ENCODE data around the gene EML6. TPM values are rescaled to one million over a fixed set of nuclear protein-coding genes. Genes with fewer than 3 reads are reported as not detected.

Gene EML6
- total and polyA plus RNA-seq, 12 donors: 0.07 to 1.5 (median 0.31) TPM

GRCh38 chr2:54683596-54683995, 39.9 kb upstream of the EML6 start:
- Histone ChIP-seq H3K27me3 (no peaks in the 10 kb centered on the region), H3K9me3 (peaks cover 0 to 4% (median 0%) of the 10 kb centered on the region in 11 donors), H3K4me3 (no peak overlapping the region), H3K27ac (no peak overlapping the region), H3K36me3 (no peaks in the 10 kb centered on the region), H3K4me1 (peaks cover 0 to 15% (median 11%) of the 10 kb centered on the region in 9 donors)
- WGBS, 2 donors: 90 to 93% methylated on average over 2 of the region's 2 CpGs
- ATAC-seq: no peak
- intact Hi-C loops (cut with DNase I): loop anchor here in 1 of 10 donors (10.0 kb wide), 1 partner anchor 479 kb away; no protein-coding TSS in a partner anchor
- DNase-seq: no peak
- TF ChIP-seq, protein P1, sequence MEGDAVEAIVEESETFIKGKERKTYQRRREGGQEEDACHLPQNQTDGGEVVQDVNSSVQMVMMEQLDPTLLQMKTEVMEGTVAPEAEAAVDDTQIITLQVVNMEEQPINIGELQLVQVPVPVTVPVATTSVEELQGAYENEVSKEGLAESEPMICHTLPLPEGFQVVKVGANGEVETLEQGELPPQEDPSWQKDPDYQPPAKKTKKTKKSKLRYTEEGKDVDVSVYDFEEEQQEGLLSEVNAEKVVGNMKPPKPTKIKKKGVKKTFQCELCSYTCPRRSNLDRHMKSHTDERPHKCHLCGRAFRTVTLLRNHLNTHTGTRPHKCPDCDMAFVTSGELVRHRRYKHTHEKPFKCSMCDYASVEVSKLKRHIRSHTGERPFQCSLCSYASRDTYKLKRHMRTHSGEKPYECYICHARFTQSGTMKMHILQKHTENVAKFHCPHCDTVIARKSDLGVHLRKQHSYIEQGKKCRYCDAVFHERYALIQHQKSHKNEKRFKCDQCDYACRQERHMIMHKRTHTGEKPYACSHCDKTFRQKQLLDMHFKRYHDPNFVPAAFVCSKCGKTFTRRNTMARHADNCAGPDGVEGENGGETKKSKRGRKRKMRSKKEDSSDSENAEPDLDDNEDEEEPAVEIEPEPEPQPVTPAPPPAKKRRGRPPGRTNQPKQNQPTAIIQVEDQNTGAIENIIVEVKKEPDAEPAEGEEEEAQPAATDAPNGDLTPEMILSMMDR (IDR thresholded peaks at IDR 0.05): no peak

DNA sequence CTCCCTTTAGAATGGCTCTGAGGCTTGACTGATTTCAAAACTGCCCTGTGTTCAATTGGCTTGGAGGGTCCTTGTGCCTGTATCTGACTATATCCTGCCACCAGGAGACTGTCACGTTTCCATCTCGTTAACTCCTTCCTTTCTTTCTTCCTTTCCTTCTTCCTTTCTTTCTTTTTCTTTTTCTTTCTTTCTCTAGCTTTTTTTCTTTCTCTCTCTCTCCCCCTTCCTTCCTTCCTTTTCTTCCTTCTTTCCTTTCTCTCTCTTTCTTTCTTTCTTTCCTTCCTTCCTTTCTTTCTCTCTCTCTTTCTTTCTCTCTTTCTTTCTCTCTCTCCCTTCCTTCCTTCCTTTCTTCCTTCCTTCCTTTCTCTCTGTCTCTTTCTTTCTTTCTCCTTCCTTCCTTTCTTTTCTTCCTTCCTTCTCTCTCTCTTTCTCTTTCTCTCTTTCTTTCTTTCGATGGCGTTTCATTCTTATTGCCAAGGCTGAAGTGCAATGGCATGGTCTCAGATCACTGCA, 38.1 kb upstream of the EML6 start:
- Histone ChIP-seq H3K4me3 (no peak overlapping the region), H3K27me3 (no peaks in the 10 kb centered on the region), H3K9me3 (peaks cover 0 to 4% (median 0%) of the 10 kb centered on the region in 11 donors), H3K4me1 (peaks cover 0 to 11% (median 4%) of the 10 kb centered on the region in 9 donors), H3K36me3 (no peaks in the 10 kb centered on the region), H3K27ac (no peak overlapping the region)
- intact Hi-C loops (cut with DNase I): loop anchor here in 1 of 10 donors (10.0 kb wide), 1 partner anchor 481 kb away; no protein-coding TSS in a partner anchor
- TF ChIP-seq, protein P1 (IDR thresholded peaks at IDR 0.05): no peak
- WGBS, 2 donors: 77 to 81% methylated on average over 4 of the region's 4 CpGs
- ATAC-seq (no peak), DNase-seq (no peak)

DNA sequence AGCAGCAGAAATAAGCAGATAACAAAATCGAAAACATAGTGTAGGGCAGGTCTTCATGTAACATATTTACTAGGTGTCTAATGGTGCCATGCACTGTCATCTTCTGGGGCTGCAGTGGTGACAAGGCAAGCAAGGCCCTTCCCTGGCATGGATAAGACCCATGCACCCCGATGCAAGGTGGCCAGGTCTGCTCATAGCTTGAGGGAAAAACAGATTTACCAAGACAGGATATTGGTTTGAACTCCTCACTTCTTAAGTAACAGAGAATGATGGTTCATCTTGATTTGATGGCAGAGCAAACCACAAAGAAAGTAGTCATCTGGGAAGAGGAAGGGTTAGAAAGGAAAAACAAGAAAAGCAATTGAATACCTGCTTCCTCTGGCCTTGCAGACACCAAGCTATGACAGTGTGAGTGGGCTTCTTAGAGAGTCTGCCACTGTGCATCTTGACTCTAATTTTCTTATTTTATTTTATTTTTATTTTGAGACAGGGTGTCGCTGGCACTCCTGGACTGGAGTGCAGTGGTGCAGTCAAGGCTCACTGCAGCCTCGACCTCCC, 35.8 kb upstream of the EML6 start:
- TF ChIP-seq, protein P1 (IDR thresholded peaks at IDR 0.05): no peak
- Histone ChIP-seq H3K4me3 (no peak overlapping the region), H3K4me1 (no peaks in the 10 kb centered on the region), H3K27me3 (no peaks in the 10 kb centered on the region), H3K9me3 (no peaks in the 10 kb centered on the region), H3K27ac (no peak overlapping the region), H3K36me3 (no peaks in the 10 kb centered on the region)
- no peak for ATAC-seq
- WGBS, 2 donors: 87 to 90% methylated on average over 4 of the region's 4 CpGs
- intact Hi-C loops (cut with DNase I): loop anchor here in 1 of 10 donors (10.0 kb wide), 1 partner anchor 483 kb away; no protein-coding TSS in a partner anchor
- DNase-seq: no peak

GRCh38 chr2:54691445-54692135, 31.9 kb upstream of the EML6 start:
- ATAC-seq: no peak

More at GRCh38 chr2:54691445-54692135, 31.9 kb upstream of the EML6 start:
- no peaks in the 10 kb centered on the region for H3K36me3 ChIP-seq
- TF ChIP-seq, protein P1 (IDR thresholded peaks at IDR 0.05): no peak
- WGBS, 2 donors: 91 to 95% methylated on average over 8 of the region's 8 CpGs
- H3K27ac ChIP-seq: no peak overlapping the region
- H3K9me3 ChIP-seq: no peaks in the 10 kb centered on the region
- DNase-seq: no peak
- H3K27me3 ChIP-seq: no peaks in the 10 kb centered on the region
- intact Hi-C loops (cut with DNase I): no loop called here
- H3K4me3 ChIP-seq: no peak overlapping the region
- no peaks in the 10 kb centered on the region for H3K4me1 ChIP-seq

Measured in heart right ventricle (tissue), 16 donors.